Gastrocnemius medialis (tissue), 4 donors: ENCODE data around the gene DLX5. TPM values are rescaled to one million over a fixed set of nuclear protein-coding genes. Genes with fewer than 3 reads are reported as not detected.

ENCODE experiments used
- ATAC-seq, 2 donors: fragments of 150-250 bp; one replicate each; pipeline ENCODE4 v1.9.1; 2016
- DNase-seq, 2 donors: peaks; one replicate each; pipeline ENCODE4 v3.0.0-alpha.2; 2019
- H3K27ac ChIP-seq, 4 donors: fragments of 200-600 bp; sonication (generic); 1 replicate in 1 of 4; 2 replicates in 3 of 4; pipeline ENCODE4 v1.5.1; 2016 to 2018; ENCODE audit warnings: mild to moderate bottlenecking in 2 of 4, moderate library complexity in 1 of 4
- H3K27me3 ChIP-seq, 3 donors: fragments of 200-600 bp; sonication (generic) in 2 of 3; 1 replicate in 1 of 3; 2 replicates in 2 of 3; pipeline versions ENCODE4 v1.5.1 to v1.6.0; 2016 to 2019; ENCODE audit warnings: mild to moderate bottlenecking in 1 of 3, moderate library complexity in 1 of 3
- H3K36me3 ChIP-seq, 2 donors: fragments of 200-600 bp; sonication (generic) in 1 of 2; one replicate each; pipeline ENCODE4 v1.5.1; 2017 to 2018
- H3K4me1 ChIP-seq, 2 donors: fragments of 200-600 bp; sonication (generic) in 1 of 2; one replicate each; pipeline ENCODE4 v1.5.1; 2016 to 2017; ENCODE audit warnings: mild to moderate bottlenecking in 2 of 2
- H3K4me3 ChIP-seq, 4 donors: fragments of 200-600 bp; sonication (generic) in 3 of 4; 1 replicate in 1 of 4; 2 replicates in 3 of 4; pipeline ENCODE4 v1.5.1; 2016 to 2019; ENCODE audit warnings: mild to moderate bottlenecking in 2 of 4
- H3K9me3 ChIP-seq, 3 donors: fragments of 200-600 bp; sonication (generic) in 2 of 3; 1 replicate in 1 of 3; 2 replicates in 2 of 3; pipeline ENCODE4 v1.5.1; 2016 to 2019
- CTCF ChIP-seq, 5 experiments: fragments of 450-650 bp in 3 of 5; fragments of 200-600 bp in 2 of 5; sonication (generic) in 2 of 5; IDR thresholded peaks in 4 of 5; conservative IDR thresholded peaks in 1 of 5; 1 replicate in 4 of 5; 2 replicates in 1 of 5; pipeline ENCODE4 v1.5.1; 2016 to 2019; ENCODE audit warnings: antibody characterized with exemption in 5 of 5, mild to moderate bottlenecking in 3 of 5, moderate library complexity in 3 of 5
- POLR2A ChIP-seq, 2 donors: fragments of 450-650 bp; IDR thresholded peaks; one replicate each; pipeline ENCODE4 v1.6.1; 2017; ENCODE audit warnings: antibody characterized with exemption in 2 of 2, mild to moderate bottlenecking in 2 of 2, moderate library complexity in 2 of 2
- in situ Hi-C, 4 donors: fragments of 200-750 bp; cut with MboI; loops; one replicate each; pipeline versions ENCODE4 v1.15.0 to v1.8.0; 2017; ENCODE audit warnings: low sequenced_read_pairs in 4 of 4
- intact Hi-C: fragments of 100-400 bp; cut with DNase I; formaldehyde crosslinking; loops from one replicate; pipeline ENCODE4 v1.15.1; 2023; ENCODE audit warnings: low total_unique reads
- total RNA-seq, 4 donors: library from RNA; depleted of rRNA; stranded (reverse); fragments of >200 nt; gene quantifications; one replicate each; pipeline versions ENCODE4 v1.1.0 to v1.2.3, GENCODE V29; 2016

Gene DLX5
- total RNA-seq, 4 donors from 2014 or later, result 0.41 TPM; not detected in 3

GRCh38 chr7:96995406-96996110 lies 29.1 kb downstream of the DLX5 start:
- no peak for ATAC-seq
- peaks cover 96 to 100% (median 98%) of the 10 kb centered on the region in 3 donors for H3K27me3 ChIP-seq
- intact Hi-C loops, result no loop called here
- DNase-seq, result no peak
- TF ChIP-seq CTCF (IDR thresholded peaks at IDR 0.05 in 4 of 5, conservative IDR thresholded peaks at IDR 0.05 in 1 of 5), result no peak
- no peak for TF ChIP-seq POLR2A (IDR thresholded peaks at IDR 0.05)
- H3K9me3 ChIP-seq, result no peaks in the 10 kb centered on the region
- in situ Hi-C loops, result no loop called here
- H3K4me1 ChIP-seq, result no peaks in the 10 kb centered on the region
- H3K4me3 ChIP-seq, result no peak overlapping the region
- H3K27ac ChIP-seq, result no peak overlapping the region
- no peaks in the 10 kb centered on the region for H3K36me3 ChIP-seq

- peaks cover 95 to 100% (median 97%) of the 10 kb centered on the region in 3 donors for H3K27me3 ChIP-seq
- H3K4me1 ChIP-seq, result no peaks in the 10 kb centered on the region
- no peak overlapping the region for H3K4me3 ChIP-seq
- no peaks in the 10 kb centered on the region for H3K9me3 ChIP-seq
- H3K27ac ChIP-seq, result no peak overlapping the region
- no peak for ATAC-seq
- no peak for DNase-seq
- intact Hi-C loops (no loop called here), in situ Hi-C loops (no loop called here)
- H3K36me3 ChIP-seq, result no peaks in the 10 kb centered on the region
- no peak for TF ChIP-seq CTCF (IDR thresholded peaks at IDR 0.05 in 4 of 5, conservative IDR thresholded peaks at IDR 0.05 in 1 of 5)
- TF ChIP-seq POLR2A (IDR thresholded peaks at IDR 0.05), result no peak
These were observed 30.7 kb downstream of the DLX5 start for GRCh38 chr7:96993980-96994379.

- H3K4me1 ChIP-seq, result no peaks in the 10 kb centered on the region
- H3K4me3 ChIP-seq, result no peak overlapping the region
- TF ChIP-seq CTCF (IDR thresholded peaks at IDR 0.05 in 4 of 5, conservative IDR thresholded peaks at IDR 0.05 in 1 of 5) (no peak), POLR2A (IDR thresholded peaks at IDR 0.05) (no peak)
- H3K36me3 ChIP-seq, result no peaks in the 10 kb centered on the region
- intact Hi-C loops (no loop called here), in situ Hi-C loops (no loop called here)
- no peaks in the 10 kb centered on the region for H3K9me3 ChIP-seq
- peaks cover 93 to 100% (median 95%) of the 10 kb centered on the region in 3 donors for H3K27me3 ChIP-seq
- no peak for DNase-seq
- H3K27ac ChIP-seq, result no peak overlapping the region
- ATAC-seq, result no peak
These were observed 31.4 kb downstream of the DLX5 start for GRCh38 chr7:96993094-96993865.

GRCh38 chr7:96992192-96993005 lies 32.2 kb downstream of the DLX5 start:
- Histone ChIP-seq H3K36me3 (no peaks in the 10 kb centered on the region), H3K27me3 (peaks cover 85 to 100% (median 95%) of the 10 kb centered on the region in 3 donors), H3K27ac (no peak overlapping the region), H3K4me3 (peak overlapping the region in 2 of 4 donors; percentile 19 to 24), H3K9me3 (no peaks in the 10 kb centered on the region), H3K4me1 (no peaks in the 10 kb centered on the region)
- in situ Hi-C loops, result no loop called here
- intact Hi-C loops, result no loop called here
- no peak for ATAC-seq
- TF ChIP-seq CTCF (IDR thresholded peaks at IDR 0.05 in 4 of 5, conservative IDR thresholded peaks at IDR 0.05 in 1 of 5) (no peak), POLR2A (IDR thresholded peaks at IDR 0.05) (no peak)
- DNase-seq, result no peak
